Liver (tissue), 9 donors: ENCODE measurements around the gene THADA. TPM values are rescaled to one million over a fixed set of nuclear protein-coding genes. Genes with fewer than 3 reads are reported as not detected.

Experiments
- DNase-seq: peaks from one replicate; pipeline ENCODE4 v3.0.0-alpha.2; 2017; ENCODE audit warnings: low spot score
- H3K27ac ChIP-seq, 2 donors: one replicate each; pipeline ENCODE4 v1.7.0; 2013; ENCODE audit warnings: inconsistent platforms in 2 of 2, low read length in 2 of 2, control low read depth in 1 of 2, low read depth in 1 of 2, mild to moderate bottlenecking in 1 of 2
- H3K27me3 ChIP-seq, 4 donors: one replicate each; pipeline versions ENCODE4 v1.6.1 to v1.7.0; 2013; ENCODE audit warnings: low read length in 3 of 4, inconsistent platforms in 1 of 4, mild to moderate bottlenecking in 1 of 4, moderate library complexity in 1 of 4; ENCODE audit not compliant: control insufficient read depth in 4 of 4, insufficient read depth in 4 of 4
- H3K36me3 ChIP-seq, 4 donors: one replicate each; pipeline versions ENCODE4 v1.6.1 to v1.7.0; 2013; ENCODE audit warnings: low read length in 3 of 4, mild to moderate bottlenecking in 3 of 4, low read depth in 1 of 4, moderate library complexity in 1 of 4; ENCODE audit not compliant: control insufficient read depth in 4 of 4, insufficient read depth in 3 of 4
- H3K4me1 ChIP-seq, 4 donors: one replicate each; pipeline versions ENCODE4 v1.6.1 to v1.7.0; 2013; ENCODE audit warnings: low read length in 3 of 4, mild to moderate bottlenecking in 3 of 4, moderate library complexity in 1 of 4; ENCODE audit not compliant: control insufficient read depth in 4 of 4, insufficient read depth in 4 of 4
- H3K4me3 ChIP-seq, 3 donors: one replicate each; pipeline versions ENCODE4 v1.6.1 to v1.7.0; 2013; ENCODE audit warnings: low read length in 3 of 3, control low read depth in 1 of 3, low read depth in 1 of 3, mild to moderate bottlenecking in 1 of 3
- H3K9ac ChIP-seq, 2 donors: one replicate each; pipeline ENCODE4 v1.7.0; 2013; ENCODE audit warnings: low read length in 2 of 2, mild to moderate bottlenecking in 2 of 2, moderate library complexity in 2 of 2, control low read depth in 1 of 2, low read depth in 1 of 2
- H3K9me3 ChIP-seq, 4 donors: one replicate each; pipeline versions ENCODE4 v1.6.1 to v1.7.0; 2013; ENCODE audit warnings: low read length in 3 of 4; ENCODE audit not compliant: control insufficient read depth in 4 of 4
- ATF3 ChIP-seq: IDR thresholded peaks from 2 replicates; pipeline ENCODE4 v1.6.1; 2016; ENCODE audit warnings: antibody characterized with exemption
- CTCF ChIP-seq: fragments of 150-350 bp; IDR thresholded peaks from 2 replicates; pipeline ENCODE4 v1.5.1; 2017; ENCODE audit warnings: improper control_type of control experiment, low read depth, low read length; ENCODE audit not compliant: missing input control
- FOXA1 ChIP-seq: IDR thresholded peaks from 2 replicates; pipeline ENCODE4 v1.6.1; 2016; ENCODE audit warnings: antibody characterized with exemption
- GABPA ChIP-seq, 2 donors: IDR thresholded peaks in 1 of 2; conservative IDR thresholded peaks in 1 of 2; 2 replicates each; pipeline ENCODE4 v1.6.1; 2016; ENCODE audit warnings: antibody characterized with exemption in 2 of 2, mild to moderate bottlenecking in 1 of 2, moderate library complexity in 1 of 2
- JUND ChIP-seq, 2 donors: IDR thresholded peaks; 2 replicates each; pipeline ENCODE4 v1.6.1; 2016; ENCODE audit warnings: antibody characterized with exemption in 2 of 2
- MAX ChIP-seq: IDR thresholded peaks from 2 replicates; pipeline ENCODE4 v1.6.1; 2016; ENCODE audit warnings: antibody characterized with exemption
- RAD21 ChIP-seq, 2 donors: IDR thresholded peaks; 2 replicates each; pipeline ENCODE4 v1.6.1; 2016; ENCODE audit warnings: antibody characterized with exemption in 2 of 2, mild to moderate bottlenecking in 2 of 2
- REST ChIP-seq: IDR thresholded peaks from 2 replicates; pipeline ENCODE4 v1.6.1; 2016; ENCODE audit warnings: antibody characterized with exemption, mild to moderate bottlenecking
- RXRA ChIP-seq, 2 donors: IDR thresholded peaks; 2 replicates each; pipeline ENCODE4 v1.6.1; 2017 to 2018; ENCODE audit warnings: antibody characterized with exemption in 2 of 2, mild to moderate bottlenecking in 1 of 2
- SP1 ChIP-seq: IDR thresholded peaks from 2 replicates; pipeline ENCODE4 v1.6.1; 2018; ENCODE audit warnings: antibody characterized with exemption, mild to moderate bottlenecking
- YY1 ChIP-seq: IDR thresholded peaks from 2 replicates; pipeline ENCODE4 v1.6.1; 2016; ENCODE audit warnings: antibody characterized with exemption, mild to moderate bottlenecking
- WGBS: extraction: QIAGEN DNeasy Blood & Tissue Kit; methylation state at CpG from one replicate; pipeline ENCODE4 v1.1.7; 2013; 5-methylcytosine and 5-hydroxymethylcytosine counted together
- polyA plus RNA-seq, 2 donors: library from polyadenylated mRNA; stranded (reverse) in 1 of 2; unstranded in 1 of 2; fragments of 200-250 nt in 1 of 2; fragments of >200 nt in 1 of 2; fragmentation: Nextera tagmentation in 1 of 2; extraction: Ambion mirVana in 1 of 2; gene quantifications; one replicate each; pipeline versions ENCODE4 v1.2.1 to v1.2.3, GENCODE V29; 2013 to 2015
- total RNA-seq, 2 donors: library from RNA; depleted of rRNA; stranded (reverse); fragments of >200 nt; gene quantifications; one replicate each; pipeline ENCODE4 v1.2.3, GENCODE V29; 2014
- donor health status: healthy.
- donor health status: healthy.
- donor health status: healthy.
- donor health status: healthy.
- donor health status: healthy.

Gene THADA
- total and polyA plus RNA-seq, 4 donors = 12.0 to 37.2 (median 22.3) TPM

GRCh38 chr2:43233218-43234212, 362.3 kb downstream of the THADA start:
- DNase-seq = no peak
- Histone ChIP-seq H3K27ac (no peak overlapping the region), H3K36me3 (no peaks in the 10 kb centered on the region), H3K4me3 (no peak overlapping the region), H3K9me3 (no peaks in the 10 kb centered on the region), H3K27me3 (no peaks in the 10 kb centered on the region), H3K4me1 (peaks cover 3 to 14% (median 9%) of the 10 kb centered on the region in 4 donors), H3K9ac (no peak overlapping the region)
- no peak for TF ChIP-seq MAX
- TF ChIP-seq JUND (IDR thresholded peaks at IDR 0.05) = no peak
- TF ChIP-seq ATF3 = no peak
- no peak for TF ChIP-seq RXRA (IDR thresholded peaks at IDR 0.05)
- no peak for TF ChIP-seq YY1
- no peak for TF ChIP-seq REST
- TF ChIP-seq SP1 = no peak
- TF ChIP-seq GABPA (IDR thresholded peaks at IDR 0.05 in 1 of 2, conservative IDR thresholded peaks at IDR 0.05 in 1 of 2) = no peak
- 84% methylated on average over 9 of the region's 9 CpGs for WGBS

- WGBS = 91% methylated on average over 7 of the region's 7 CpGs
- Histone ChIP-seq H3K4me3 (no peak overlapping the region), H3K36me3 (no peaks in the 10 kb centered on the region), H3K9me3 (no peaks in the 10 kb centered on the region), H3K27ac (no peak overlapping the region), H3K9ac (no peak overlapping the region), H3K27me3 (no peaks in the 10 kb centered on the region), H3K4me1 (peaks cover 6 to 23% (median 18%) of the 10 kb centered on the region in 4 donors)
- DNase-seq = no peak
- TF ChIP-seq FOXA1 (no peak), MAX (no peak), CTCF (no peak), SP1 (no peak), GABPA (IDR thresholded peaks at IDR 0.05 in 1 of 2, conservative IDR thresholded peaks at IDR 0.05 in 1 of 2) (no peak), RAD21 (IDR thresholded peaks at IDR 0.05) (no peak)
These were observed 364.6 kb downstream of the THADA start for GRCh38 chr2:43230951-43231827.
